ENCODE results near the gene HSD17B13. TPM values are rescaled to one million over a fixed set of nuclear protein-coding genes. Genes with fewer than 3 reads are reported as not detected.

The HSD17B13 gene, protein sequence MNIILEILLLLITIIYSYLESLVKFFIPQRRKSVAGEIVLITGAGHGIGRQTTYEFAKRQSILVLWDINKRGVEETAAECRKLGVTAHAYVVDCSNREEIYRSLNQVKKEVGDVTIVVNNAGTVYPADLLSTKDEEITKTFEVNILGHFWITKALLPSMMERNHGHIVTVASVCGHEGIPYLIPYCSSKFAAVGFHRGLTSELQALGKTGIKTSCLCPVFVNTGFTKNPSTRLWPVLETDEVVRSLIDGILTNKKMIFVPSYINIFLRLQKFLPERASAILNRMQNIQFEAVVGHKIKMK
- total RNA-seq: 1 to 10 TPM in 1 of 2 donors, under 1 TPM in 1; 0.32 to 1.1 TPM
- under 1 TPM; 0.05 to 0.38 TPM for polyA plus RNA-seq
- long read RNA-seq, donor 1: 0 reads
- long read RNA-seq, donor 2: 0 reads

- no peaks in the 10 kb centered on the region for H3K9me3 ChIP-seq (ENCODE audit: control insufficient read depth, low read length)
- no peak within 1 kb of the TSS for H3K27ac ChIP-seq (ENCODE audit: low read depth in 1 of 2, low read length in 2 of 2)
- no peak within 1 kb of the TSS for H3K4me3 ChIP-seq (ENCODE audit: low read length in 2 of 2)
- WGBS, 2 donors: 66 to 67% methylated on average over 2 of the region's 2 CpGs
- no peaks in the 10 kb centered on the region for H3K27me3 ChIP-seq (ENCODE audit: control insufficient read depth in 1 of 2, insufficient read depth in 2 of 2, low read length in 1 of 2)
- no peaks in the 10 kb centered on the region for H3K36me3 ChIP-seq (ENCODE audit: control insufficient read depth in 1 of 2, insufficient read depth in 2 of 2, low read length in 1 of 2)
- ATAC-seq (ENCODE audit: low FRiP score) (no peak), DNase-seq (no peak)
- H3K4me1 ChIP-seq (ENCODE audit: control insufficient read depth in 1 of 2, insufficient read depth in 2 of 2, low read length in 2 of 2): peaks cover 0 to 3% of the 10 kb centered on the region in 2 donors
- intact Hi-C loops (cut with DNase I): no loop called here
These were observed at the start of gene HSD17B13 for GRCh38 chr4:87322754-87323153. Gene HSD17B13, minus strand, starts transcription at chr4:87322882. Its CDS starts 41 bp downstream, at chr4:87322841.

DNA sequence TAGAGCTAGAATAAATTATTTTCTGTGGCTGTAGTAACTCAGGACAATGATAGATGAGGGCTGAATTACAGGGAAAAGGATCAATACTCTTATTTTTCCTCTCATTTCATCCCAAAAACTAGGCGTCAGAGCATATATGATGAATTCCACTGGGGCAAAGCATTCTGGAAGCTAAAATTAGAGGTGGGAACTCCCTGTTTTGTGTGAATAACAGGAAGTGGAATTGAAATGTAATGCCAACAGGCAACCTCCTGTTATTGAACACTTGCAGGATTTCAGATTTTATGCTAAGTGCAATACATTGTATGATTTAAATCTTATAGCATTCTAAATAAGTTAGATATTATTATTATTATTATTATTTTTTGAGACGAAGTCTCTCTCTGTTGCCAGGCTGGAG is 47.4 kb upstream of the HSD17B13 start:
- WGBS, 2 donors: 82 to 85% methylated on average over 2 of the region's 2 CpGs
- Histone ChIP-seq H3K27me3 (ENCODE audit: control insufficient read depth in 1 of 2, insufficient read depth in 2 of 2, low read length in 1 of 2) (no peaks in the 10 kb centered on the region), H3K9me3 (ENCODE audit: control insufficient read depth, low read length) (no peaks in the 10 kb centered on the region), H3K36me3 (ENCODE audit: control insufficient read depth in 1 of 2, insufficient read depth in 2 of 2, low read length in 1 of 2) (no peaks in the 10 kb centered on the region), H3K27ac (ENCODE audit: low read depth in 1 of 2, low read length in 2 of 2) (no peak overlapping the region), H3K4me3 (ENCODE audit: low read length in 2 of 2) (no peak overlapping the region), H3K4me1 (ENCODE audit: control insufficient read depth in 1 of 2, insufficient read depth in 2 of 2, low read length in 2 of 2) (no peaks in the 10 kb centered on the region)
- intact Hi-C loops (cut with DNase I): no loop called here
- DNase-seq (no peak), ATAC-seq (ENCODE audit: low FRiP score) (no peak)

GRCh38 chr4:87366521-87367162 is 44.0 kb upstream of the HSD17B13 start:
- peaks cover 2% of the 10 kb centered on the region in 2 donors for H3K36me3 ChIP-seq (ENCODE audit: control insufficient read depth in 1 of 2, insufficient read depth in 2 of 2, low read length in 1 of 2)
- DNase-seq (no peak), ATAC-seq (ENCODE audit: low FRiP score) (no peak)
- H3K4me1 ChIP-seq (ENCODE audit: control insufficient read depth in 1 of 2, insufficient read depth in 2 of 2, low read length in 2 of 2): no peaks in the 10 kb centered on the region
- no peak overlapping the region for H3K4me3 ChIP-seq (ENCODE audit: low read length in 2 of 2)
- intact Hi-C loops (cut with DNase I): no loop called here
- 73 to 98% methylated on average over 2 of the region's 2 CpGs for WGBS, 2 donors
- no peak overlapping the region for H3K27ac ChIP-seq (ENCODE audit: low read depth in 1 of 2, low read length in 2 of 2)
- no peaks in the 10 kb centered on the region for H3K9me3 ChIP-seq (ENCODE audit: control insufficient read depth, low read length)
- H3K27me3 ChIP-seq (ENCODE audit: control insufficient read depth in 1 of 2, insufficient read depth in 2 of 2, low read length in 1 of 2): no peaks in the 10 kb centered on the region

GRCh38 chr4:87365348-87365747 is 42.7 kb upstream of the HSD17B13 start:
- H3K36me3 ChIP-seq (ENCODE audit: control insufficient read depth in 1 of 2, insufficient read depth in 2 of 2, low read length in 1 of 2): peaks cover 2% of the 10 kb centered on the region in 2 donors
- H3K9me3 ChIP-seq (ENCODE audit: control insufficient read depth, low read length): no peaks in the 10 kb centered on the region
- ATAC-seq (ENCODE audit: low FRiP score) (no peak), DNase-seq (no peak)
- intact Hi-C loops (cut with DNase I): no loop called here
- H3K27me3 ChIP-seq (ENCODE audit: control insufficient read depth in 1 of 2, insufficient read depth in 2 of 2, low read length in 1 of 2): no peaks in the 10 kb centered on the region
- 55 to 77% methylated on average over 1 of the region's 1 CpG for WGBS, 2 donors
- no peaks in the 10 kb centered on the region for H3K4me1 ChIP-seq (ENCODE audit: control insufficient read depth in 1 of 2, insufficient read depth in 2 of 2, low read length in 2 of 2)
- no peak overlapping the region for H3K27ac ChIP-seq (ENCODE audit: low read depth in 1 of 2, low read length in 2 of 2)
- H3K4me3 ChIP-seq (ENCODE audit: low read length in 2 of 2): no peak overlapping the region

- no peaks in the 10 kb centered on the region for H3K9me3 ChIP-seq (ENCODE audit: control insufficient read depth, low read length)
- ATAC-seq (ENCODE audit: low FRiP score) (no peak), DNase-seq (no peak)
- H3K36me3 ChIP-seq (ENCODE audit: control insufficient read depth in 1 of 2, insufficient read depth in 2 of 2, low read length in 1 of 2): peaks cover 2% of the 10 kb centered on the region in 2 donors
- no peaks in the 10 kb centered on the region for H3K4me1 ChIP-seq (ENCODE audit: control insufficient read depth in 1 of 2, insufficient read depth in 2 of 2, low read length in 2 of 2)
- WGBS, 2 donors: 97 to 100% methylated on average over 2 of the region's 2 CpGs
- H3K27me3 ChIP-seq (ENCODE audit: control insufficient read depth in 1 of 2, insufficient read depth in 2 of 2, low read length in 1 of 2): no peaks in the 10 kb centered on the region
- H3K4me3 ChIP-seq (ENCODE audit: low read length in 2 of 2): no peak overlapping the region
- H3K27ac ChIP-seq (ENCODE audit: low read depth in 1 of 2, low read length in 2 of 2): no peak overlapping the region
- intact Hi-C loops (cut with DNase I): no loop called here
These were observed 40.9 kb upstream of the HSD17B13 start for GRCh38 chr4:87363552-87363951.

DNA sequence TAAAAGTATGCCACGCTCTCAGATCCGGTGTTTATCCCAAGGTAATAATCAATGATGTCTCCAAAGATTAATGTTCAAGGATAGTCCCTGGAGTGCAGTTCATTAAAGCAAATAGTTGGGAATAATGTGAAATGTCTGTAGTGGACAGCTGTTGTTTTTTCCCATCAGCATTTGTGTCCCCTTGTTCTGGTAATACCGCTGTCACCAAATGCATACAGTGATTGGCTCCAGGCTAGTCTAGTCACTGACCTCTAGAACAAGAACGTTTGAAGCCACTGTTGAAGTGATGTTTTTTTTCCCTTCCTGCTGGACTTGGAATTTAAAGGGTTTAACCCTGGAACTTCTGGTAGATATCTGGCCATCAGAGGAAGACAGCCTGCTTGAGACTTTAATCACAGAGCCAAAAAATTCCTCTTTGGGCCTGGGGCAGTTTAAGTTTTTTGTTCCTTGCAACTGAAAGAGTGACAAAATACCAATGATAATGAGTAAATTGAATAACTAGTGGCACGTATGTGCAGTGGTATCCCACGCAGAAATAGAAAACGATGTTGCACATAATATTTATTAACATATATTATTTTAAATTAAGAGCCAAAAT is 37.8 kb upstream of the HSD17B13 start:
- WGBS, 2 donors: 68 to 75% methylated on average over 7 of the region's 7 CpGs
- H3K27ac ChIP-seq (ENCODE audit: low read depth in 1 of 2, low read length in 2 of 2): no peak overlapping the region
- DNase-seq (no peak), ATAC-seq (ENCODE audit: low FRiP score) (no peak)
- H3K4me1 ChIP-seq (ENCODE audit: control insufficient read depth in 1 of 2, insufficient read depth in 2 of 2, low read length in 2 of 2): no peaks in the 10 kb centered on the region
- H3K36me3 ChIP-seq (ENCODE audit: control insufficient read depth in 1 of 2, insufficient read depth in 2 of 2, low read length in 1 of 2): peaks cover 3 to 5% of the 10 kb centered on the region in 2 donors
- H3K27me3 ChIP-seq (ENCODE audit: control insufficient read depth in 1 of 2, insufficient read depth in 2 of 2, low read length in 1 of 2): no peaks in the 10 kb centered on the region
- intact Hi-C loops (cut with DNase I): no loop called here
- H3K9me3 ChIP-seq (ENCODE audit: control insufficient read depth, low read length): no peaks in the 10 kb centered on the region
- H3K4me3 ChIP-seq (ENCODE audit: low read length in 2 of 2): no peak overlapping the region

GRCh38 chr4:87359258-87359657 is 36.6 kb upstream of the HSD17B13 start:
- intact Hi-C loops (cut with DNase I): loop anchor here in 1 of 2 donors (5.0 kb wide), 1 partner anchor 108 kb away; no protein-coding TSS in a partner anchor
- WGBS, 2 donors: 97 to 98% methylated on average over 4 of the region's 4 CpGs
- peaks cover 2 to 3% of the 10 kb centered on the region in 2 donors for H3K36me3 ChIP-seq (ENCODE audit: control insufficient read depth in 1 of 2, insufficient read depth in 2 of 2, low read length in 1 of 2)
- no peaks in the 10 kb centered on the region for H3K9me3 ChIP-seq (ENCODE audit: control insufficient read depth, low read length)
- ATAC-seq (ENCODE audit: low FRiP score): no peak
- H3K27me3 ChIP-seq (ENCODE audit: control insufficient read depth in 1 of 2, insufficient read depth in 2 of 2, low read length in 1 of 2): no peaks in the 10 kb centered on the region
- H3K4me3 ChIP-seq (ENCODE audit: low read length in 2 of 2): no peak overlapping the region
- no peaks in the 10 kb centered on the region for H3K4me1 ChIP-seq (ENCODE audit: control insufficient read depth in 1 of 2, insufficient read depth in 2 of 2, low read length in 2 of 2)
- no peak overlapping the region for H3K27ac ChIP-seq (ENCODE audit: low read depth in 1 of 2, low read length in 2 of 2)
- no peak for DNase-seq

GRCh38 chr4:87356832-87357526 is 34.3 kb upstream of the HSD17B13 start:
- intact Hi-C loops (cut with DNase I): loop anchor here in 1 of 2 donors (5.0 kb wide), 1 partner anchor 110 kb away; no protein-coding TSS in a partner anchor
- DNase-seq (no peak), ATAC-seq (ENCODE audit: low FRiP score) (no peak)
- Histone ChIP-seq H3K27ac (ENCODE audit: low read depth in 1 of 2, low read length in 2 of 2) (no peak overlapping the region), H3K36me3 (ENCODE audit: control insufficient read depth in 1 of 2, insufficient read depth in 2 of 2, low read length in 1 of 2) (peaks cover 2 to 3% of the 10 kb centered on the region in 2 donors), H3K4me3 (ENCODE audit: low read length in 2 of 2) (no peak overlapping the region), H3K27me3 (ENCODE audit: control insufficient read depth in 1 of 2, insufficient read depth in 2 of 2, low read length in 1 of 2) (no peaks in the 10 kb centered on the region), H3K4me1 (ENCODE audit: control insufficient read depth in 1 of 2, insufficient read depth in 2 of 2, low read length in 2 of 2) (no peaks in the 10 kb centered on the region), H3K9me3 (ENCODE audit: control insufficient read depth, low read length) (no peaks in the 10 kb centered on the region)
- 82 to 90% methylated on average over 2 of the region's 2 CpGs for WGBS, 2 donors
